PFSK-1 (cell line): Measurements from ENCODE around the gene PSEN2.

Source experiments
- FOXP2 ChIP-seq: optimal IDR thresholded peaks from 2 replicates; pipeline ENCODE3; 2011; ENCODE audit warnings: borderline replicate concordance, control low read depth, inconsistent platforms; ENCODE audit not compliant: insufficient read depth; ENCODE audit errors: extremely low read length, extremely low read depth
- POLR2AphosphoS5 ChIP-seq: IDR thresholded peaks from 2 replicates; pipeline ENCODE4 v1.6.1; 2012; ENCODE audit warnings: low read depth, mild to moderate bottlenecking, control low read depth, low read length, moderate library complexity
- REST ChIP-seq, 2 experiments: IDR thresholded peaks; 2 replicates each; pipeline versions ENCODE4 v1.6.1 to v1.8.0; 2011 to 2012; ENCODE audit warnings: low read depth in 2 of 2, low read length in 2 of 2, control low read depth in 1 of 2, inconsistent platforms in 1 of 2, mild to moderate bottlenecking in 1 of 2, moderate library complexity in 1 of 2; ENCODE audit not compliant: insufficient read depth in 1 of 2
- SIN3A ChIP-seq: IDR thresholded peaks from 2 replicates; pipeline ENCODE4 v1.6.1; 2012; ENCODE audit warnings: mild to moderate bottlenecking, low read length, moderate library complexity, borderline replicate concordance; ENCODE audit not compliant: insufficient read depth
- TAF1 ChIP-seq: IDR thresholded peaks from 2 replicates; pipeline ENCODE4 v1.6.1; 2012; ENCODE audit warnings: low read length, control low read depth, borderline replicate concordance; ENCODE audit not compliant: insufficient read depth

PSEN2 gene

GRCh38 chr1:226916497-226916896 lies 46.1 kb downstream of the PSEN2 start:
- no peak for TF ChIP-seq TAF1
- no peak for TF ChIP-seq POLR2AphosphoS5
- no peak for TF ChIP-seq REST (IDR thresholded peaks at IDR 0.05; ENCODE audit: insufficient read depth in 1 of 2, low read depth in 2 of 2, low read length in 2 of 2)
- TF ChIP-seq SIN3A: no peak
- no peak for TF ChIP-seq FOXP2

- TF ChIP-seq REST (IDR thresholded peaks at IDR 0.05; ENCODE audit: insufficient read depth in 1 of 2, low read depth in 2 of 2, low read length in 2 of 2) (no peak), POLR2AphosphoS5 (no peak), SIN3A (no peak), FOXP2 (no peak), TAF1 (no peak)
Observed at GRCh38 chr1:226919587-226919986, 49.2 kb downstream of the PSEN2 start.

- TF ChIP-seq REST (IDR thresholded peaks at IDR 0.05; ENCODE audit: insufficient read depth in 1 of 2, low read depth in 2 of 2, low read length in 2 of 2) (no peak), FOXP2 (no peak), POLR2AphosphoS5 (no peak), TAF1 (no peak), SIN3A (no peak)
Observed at GRCh38 chr1:226919995-226920394, 49.6 kb downstream of the PSEN2 start.

- no peak for TF ChIP-seq REST (IDR thresholded peaks at IDR 0.05; ENCODE audit: insufficient read depth in 1 of 2, low read depth in 2 of 2, low read length in 2 of 2)
- no peak for TF ChIP-seq SIN3A
- TF ChIP-seq POLR2AphosphoS5: no peak
- TF ChIP-seq FOXP2: no peak
- no peak for TF ChIP-seq TAF1
Observed at GRCh38 chr1:226920446-226920894, 50.1 kb downstream of the PSEN2 start.

GRCh38 chr1:226921504-226921903 lies 51.1 kb downstream of the PSEN2 start:
- TF ChIP-seq POLR2AphosphoS5 (no peak), TAF1 (no peak), FOXP2 (no peak), SIN3A (no peak), REST (IDR thresholded peaks at IDR 0.05; ENCODE audit: insufficient read depth in 1 of 2, low read depth in 2 of 2, low read length in 2 of 2) (no peak)
